GM21717 (cell line): ENCODE results near the gene POMT1.

Source experiments
- ATAC-seq: cut with Tn5 transposase; IDR thresholded peaks from one replicate; pipeline ENCODE4 v1.9.1; 2021; ENCODE audit warnings: mild to moderate bottlenecking, moderate library complexity; ENCODE audit not compliant: unreplicated experiment

The POMT1 gene

GRCh38 chr9:131523451-131524435 is 21.0 kb downstream of the POMT1 start:
- no peak for ATAC-seq

GRCh38 chr9:131524665-131525315 is 22.1 kb downstream of the POMT1 start:
- no peak for ATAC-seq

GRCh38 chr9:131525643-131526565 is 23.2 kb downstream of the POMT1 start:
- no peak for ATAC-seq

DNA sequence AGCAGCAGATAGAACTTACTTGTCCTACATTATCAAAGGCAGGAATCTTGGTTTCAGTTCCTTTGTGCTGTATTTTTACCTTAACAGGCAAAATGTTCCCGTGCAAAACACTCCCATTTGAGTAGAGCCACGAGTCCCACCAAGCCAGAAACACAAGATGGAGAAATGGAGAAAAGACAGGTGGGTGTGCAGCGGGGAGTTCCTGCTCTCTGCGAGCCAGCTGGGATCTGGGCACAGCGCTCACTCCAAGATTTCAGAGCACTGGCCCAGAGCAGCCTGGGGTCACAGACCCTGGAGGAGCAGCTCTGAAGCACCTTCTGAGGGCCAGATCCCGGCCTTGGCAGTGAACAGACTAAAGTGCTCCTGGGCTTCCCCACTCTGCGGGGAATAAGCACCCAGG is 25.5 kb downstream of the POMT1 start:
- ATAC-seq: no peak

GRCh38 chr9:131528886-131529505 is 26.3 kb downstream of the POMT1 start:
- no peak for ATAC-seq

GRCh38 chr9:131529597-131530545 is 27.2 kb downstream of the POMT1 start:
- ATAC-seq: no peak

GRCh38 chr9:131530546-131530919 is 27.8 kb downstream of the POMT1 start:
- peak; percentile 6 for ATAC-seq

DNA sequence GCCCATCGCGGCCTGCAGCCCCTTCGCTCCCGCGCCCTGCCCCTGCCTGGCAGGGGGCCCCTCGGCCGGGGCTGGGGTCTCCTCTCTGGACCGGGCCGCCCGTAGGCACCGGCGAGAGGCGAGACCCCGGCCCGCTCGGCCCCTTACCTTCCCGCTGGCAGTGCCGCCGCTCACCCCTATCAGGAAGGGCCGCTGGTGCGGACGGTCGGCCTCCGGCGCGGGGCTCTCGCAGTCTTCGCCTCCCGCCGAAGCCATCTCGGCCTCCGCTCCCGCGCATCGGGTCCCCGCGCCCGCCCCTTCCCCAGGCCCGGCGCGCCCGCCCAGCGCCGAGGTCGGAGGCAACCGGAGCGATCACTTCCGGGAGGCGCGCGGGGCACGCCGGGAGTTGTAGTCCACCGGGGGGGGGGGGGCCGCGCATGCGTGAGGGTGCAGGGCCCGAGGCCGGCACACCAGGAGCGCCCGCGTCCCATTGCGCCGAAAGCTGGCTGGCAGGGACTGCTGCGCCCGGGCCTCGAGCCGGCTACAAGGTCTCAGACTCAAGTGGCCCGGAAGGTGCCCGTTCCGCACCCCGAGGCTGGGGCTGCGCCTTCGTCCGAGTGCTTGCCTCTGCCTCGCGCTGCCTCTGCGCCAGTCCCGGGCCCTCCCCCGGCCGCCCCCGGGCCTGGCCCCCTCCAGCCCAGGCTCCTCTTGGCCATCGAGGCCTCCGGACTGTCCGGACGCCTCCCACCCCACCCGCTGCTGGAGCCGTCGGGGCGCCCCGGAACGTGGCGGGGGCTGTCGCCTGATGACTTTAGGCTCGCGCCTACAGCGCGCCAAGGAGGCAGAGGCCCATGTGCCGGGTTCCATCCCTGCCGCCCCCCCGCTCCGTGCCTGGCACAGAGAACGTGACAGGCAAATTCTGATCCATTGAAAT is 28.5 kb downstream of the POMT1 start, which contains the start of gene UCK1:
Gene UCK1 (minus strand): TSS at position 344 of the 913 bp plus-strand sequence. CDS start 89 bp downstream, at position 255.
- ATAC-seq: peak; percentile 62

DNA sequence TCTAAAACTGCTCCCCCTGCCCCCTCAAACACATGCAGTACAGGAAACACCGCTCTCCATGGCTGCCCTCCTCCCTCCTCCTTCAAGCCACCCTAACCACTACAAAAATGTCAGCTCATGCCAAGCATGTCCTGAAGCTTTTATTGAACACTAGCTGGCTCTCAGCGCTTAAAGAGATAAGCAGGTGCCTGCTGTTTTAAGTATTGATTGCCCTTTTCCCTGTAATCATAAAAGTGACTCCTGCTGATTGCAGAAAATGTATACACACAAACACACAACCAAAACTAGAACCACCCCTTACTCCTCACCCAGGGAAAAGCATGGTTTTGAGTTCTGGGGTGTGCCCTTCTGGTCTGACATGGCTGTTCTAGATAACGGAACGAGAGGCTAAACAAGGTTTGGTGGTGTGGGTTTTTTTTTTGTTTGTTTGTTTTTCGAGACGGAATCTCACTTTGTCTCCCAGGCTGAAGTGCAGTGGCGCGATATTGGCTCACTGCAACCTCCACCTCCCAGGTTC is 32.1 kb downstream of the POMT1 start:
- no peak for ATAC-seq

- no peak for ATAC-seq
Measured at GRCh38 chr9:131537946-131538345, 35.2 kb downstream of the POMT1 start.

GRCh38 chr9:131539223-131539923 is 36.7 kb downstream of the POMT1 start:
- no peak for ATAC-seq

GRCh38 chr9:131543141-131543540 is 40.4 kb downstream of the POMT1 start:
- no peak for ATAC-seq

- no peak for ATAC-seq
Measured at GRCh38 chr9:131545003-131545785, 42.5 kb downstream of the POMT1 start, which contains the start of gene PRRT1B. TSS of gene PRRT1B (plus strand) at chr9:131545523. CDS start at chr9:131545616, 93 bp downstream.

GRCh38 chr9:131545786-131546335 is 43.1 kb downstream of the POMT1 start:
- ATAC-seq: no peak

DNA sequence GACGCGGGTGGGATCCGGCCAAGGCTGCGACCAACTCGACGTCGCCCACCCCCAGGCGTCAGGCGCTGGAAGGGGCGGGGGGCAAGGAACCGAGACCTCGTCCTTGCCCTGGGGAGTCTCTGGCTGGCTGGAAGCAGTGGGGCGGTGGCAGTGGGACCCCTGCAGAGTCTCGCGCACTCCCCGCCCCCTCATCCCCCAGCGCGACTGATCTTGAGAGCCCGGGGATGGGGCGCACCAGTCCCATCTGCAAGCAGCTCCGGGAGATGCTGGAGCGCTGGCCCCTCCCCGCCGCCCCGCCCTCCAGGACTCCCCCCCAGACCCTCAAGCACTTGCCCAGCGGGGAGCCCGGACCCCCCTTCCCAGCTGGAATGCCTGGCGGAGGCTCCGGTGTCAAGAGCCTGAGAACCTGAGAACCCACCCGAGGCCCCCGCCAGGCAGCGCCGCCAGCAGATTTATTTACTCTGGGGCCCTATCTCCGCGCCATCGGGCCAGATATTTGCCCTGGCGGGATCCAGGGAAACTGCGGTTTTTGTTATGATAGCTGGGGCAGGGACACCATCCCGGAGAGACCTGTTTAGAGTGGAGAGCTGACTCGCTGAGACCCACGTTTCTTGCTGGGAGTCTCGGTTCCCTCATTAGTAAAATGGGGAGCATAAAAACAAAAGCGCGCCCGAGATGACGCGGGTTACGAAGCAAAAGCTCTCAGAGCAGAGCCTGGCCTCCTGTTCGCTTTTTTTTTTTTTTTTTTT is 43.8 kb downstream of the POMT1 start:
- no peak for ATAC-seq
